GM12878 (cell line): ENCODE data around the gene AKAP13. TPM values are rescaled to one million over a fixed set of nuclear protein-coding genes. Genes with fewer than 3 reads are reported as not detected.

Experiments used
- ATAC-seq: fragments of 200-7000 bp; cut with Tn5 transposase; 3 replicates; pipeline ENCODE4 v1.9.1; 2020; ENCODE audit warnings: mild to moderate bottlenecking, moderate library complexity
- BruUV-seq: library from RNA; stranded (reverse); fragments of 400-500 nt; replicated peaks from 2 replicates; lab custom pipeline; 2021; lab: Mats Ljungman, UMichigan
- CTCF ChIA-PET: fragments of 300-600 bp; sonication (Branson Sonifier 250); formaldehyde crosslinking; extraction: SDS; loops from one replicate; lab custom pipeline; 2021; ENCODE audit warnings: inconsistent platforms; lab: Yijun Ruan, JAX
- POLR2A ChIA-PET: fragments of 350-600 bp; formaldehyde crosslinking; extraction: SDS; loops from one replicate; lab custom pipeline; 2021; ENCODE audit warnings: inconsistent platforms; lab: Charles Lee
- RAD21 ChIA-PET: fragments of 300-600 bp; sonication (Branson Sonifier 250); formaldehyde crosslinking; loops from one replicate; lab custom pipeline; 2023; ENCODE audit warnings: antibody characterized with exemption; ENCODE audit not compliant: unreplicated experiment; lab: Charles Lee
- SMC1A ChIA-PET: fragments of 300-600 bp; sonication (Branson Sonifier 250); formaldehyde crosslinking; loops from one replicate; lab custom pipeline; 2023; ENCODE audit not compliant: unreplicated experiment, uncharacterized antibody; lab: Charles Lee
- DNase-seq: peaks from one replicate; pipeline ENCODE4 v3.0.0-alpha.2; 2011; ENCODE audit warnings: low read depth, low spot score
- FAIRE-seq: peaks from 3 replicates; lab custom pipeline; 2011; peaks lifted over from hg19 to GRCh38; lab: Jason Lieb, UNC
- H2AFZ ChIP-seq: 2 replicates; pipeline ENCODE4 v1.6.0; 2011; ENCODE audit warnings: low read depth, low read length, control low read depth; ENCODE audit not compliant: control insufficient read depth
- H3K27ac ChIP-seq: 2 replicates; pipeline ENCODE4 v1.5.1; 2011; ENCODE audit warnings: control low read depth; ENCODE audit not compliant: control insufficient read depth, insufficient read depth
- H3K27me3 ChIP-seq, 2 experiments: replicated peaks in 1 of 2; 2 replicates each; pipeline versions ENCODE4 v1.6.0 to v1.6.1; 2011; ENCODE audit warnings: low read length in 1 of 2; ENCODE audit not compliant: control insufficient read depth in 2 of 2, insufficient read depth in 2 of 2
- H3K36me3 ChIP-seq, 2 experiments: 2 replicates each; pipeline ENCODE4 v1.5.1; 2011; ENCODE audit warnings: low read length in 1 of 2; ENCODE audit not compliant: control insufficient read depth in 2 of 2, insufficient read depth in 2 of 2
- H3K4me1 ChIP-seq: 2 replicates; pipeline ENCODE4 v1.6.1; 2011; ENCODE audit warnings: mild to moderate bottlenecking, low read length, moderate library complexity, mixed read lengths; ENCODE audit not compliant: control insufficient read depth, insufficient read depth
- H3K4me2 ChIP-seq: 2 replicates; pipeline ENCODE4 v1.6.0; 2011; ENCODE audit warnings: control low read depth; ENCODE audit not compliant: control insufficient read depth, insufficient read depth
- H3K4me3 ChIP-seq: fragments of 200-600 bp; sonication (generic); 2 replicates; pipeline ENCODE4 v1.5.1; 2016
- H3K79me2 ChIP-seq: 2 replicates; pipeline ENCODE4 v1.6.0; 2011; ENCODE audit warnings: low read length; ENCODE audit not compliant: control insufficient read depth, insufficient read depth
- H3K9ac ChIP-seq: 2 replicates; pipeline ENCODE4 v1.8.0; 2011; ENCODE audit warnings: low read length, control low read depth, mixed read lengths; ENCODE audit not compliant: control insufficient read depth, insufficient read depth
- H3K9me3 ChIP-seq: replicated peaks from 3 replicates; pipeline ENCODE4 v1.5.1; 2011; ENCODE audit warnings: mild to moderate bottlenecking, low read length; ENCODE audit not compliant: control insufficient read depth, insufficient read depth
- H4K20me1 ChIP-seq: 2 replicates; pipeline ENCODE4 v1.6.0; 2011; ENCODE audit not compliant: control insufficient read depth, insufficient read depth
- ASH2L ChIP-seq: fragments of 300-600, 200-600 bp; sonication (generic); IDR thresholded peaks from 2 replicates; pipeline ENCODE4 v1.6.1; 2017; ENCODE audit warnings: low read depth, mild to moderate bottlenecking, borderline replicate concordance
- ZBTB40 ChIP-seq: fragments of 450-650 bp; IDR thresholded peaks from 2 replicates; pipeline ENCODE4 v1.6.1; 2016; ENCODE audit warnings: mild to moderate bottlenecking, moderate library complexity, borderline replicate concordance
- in situ Hi-C: fragments of 300-500 bp; cut with MboI; formaldehyde crosslinking; loops from 9 replicates; pipeline ENCODE4 v1.14.3; 2018; ENCODE audit warnings: mixed read lengths
- intact Hi-C: fragments of 100-400 bp; cut with micrococcal nuclease; formaldehyde crosslinking; loops from one replicate; pipeline ENCODE4 v1.14.2; 2022; ENCODE audit not compliant: unreplicated experiment
- polyA plus RNA-seq, 11 experiments: library from polyadenylated mRNA; depleted of rRNA in 4 of 11; unstranded in 6 of 11; stranded (reverse) in 5 of 11; fragments of >200 nt; fragmentation: Nextera tagmentation in 4 of 11; fragmentation: Illumina TruSeq in 1 of 11; extraction: Ambion mirVana in 4 of 11; extraction: Trizol in 1 of 11; gene quantifications; 1 replicate in 1 of 11; 2 replicates in 10 of 11; pipeline versions ENCODE4 v1.2.1 to v1.2.3, GENCODE V29; 2011 to 2016; ENCODE audit warnings: inconsistent platforms in 2 of 11, missing spikeins in 2 of 11, low read depth in 1 of 11
- total RNA-seq, 4 experiments: library from RNA; depleted of rRNA in 3 of 4; stranded (reverse); fragments of >200 nt in 3 of 4; fragmentation: Illumina TruSeq in 1 of 4; extraction: Trizol in 1 of 4; gene quantifications; 2 replicates each; pipeline versions ENCODE4 v1.2.1 to v1.2.3, GENCODE V29; 2013 to 2021

The AKAP13 gene
- total and polyA plus RNA-seq, 10 of the 15 experiments (the other 5 are each of a cell fraction or from before 2014, with no cell fraction given) = 14.4 to 74.9 (median 55.1) TPM

GRCh38 chr15:85616549-85617110 lies 236.2 kb downstream of the AKAP13 start:
- Histone ChIP-seq H3K27ac (no peak overlapping the region; the same call in 1 of the 2 replicates), H3K79me2 (peaks cover 6% of the 10 kb centered on the region), H3K36me3 (peaks cover 0 to 7% of the 10 kb centered on the region in 2 experiments; a peak in 1 of 4 replicates), H2AFZ (no peak overlapping the region), H3K27me3 (no peaks in the 10 kb centered on the region), H3K9me3 (no peaks in the 10 kb centered on the region), H3K4me1 (peaks cover 11% of the 10 kb centered on the region), H3K9ac (no peak overlapping the region), H4K20me1 (no peaks in the 10 kb centered on the region), H3K4me3 (no peak overlapping the region), H3K4me2 (no peak overlapping the region)
- ATAC-seq (no peak), FAIRE-seq (no peak), DNase-seq (no peak)
- POLR2A ChIA-PET = no interaction called here
- intact Hi-C loops (loop anchor here (1.0 to 2.0 kb wide), 2 partner anchors 74 to 224 kb away; no protein-coding TSS in a partner anchor), in situ Hi-C loops (no loop called here)
- RAD21 ChIA-PET = interaction anchor here (0.7 to 1.7 kb wide), 8 partner anchors 9 to 316 kb away, joined by 3 to 5 read pairs (median 4); no protein-coding TSS in a partner anchor
- BruUV-seq = no TSS peak
- no peak for TF ChIP-seq ASH2L
- TF ChIP-seq ZBTB40 = no peak
- CTCF ChIA-PET = interaction anchor here (0.7 to 3.7 kb wide), 14 partner anchors 9 to 114 kb away, joined by 3 to 33 read pairs (median 4); no protein-coding TSS in a partner anchor
- SMC1A ChIA-PET = interaction anchor here (0.7 to 3.9 kb wide), 17 partner anchors 9 to 221 kb away, joined by 3 to 34 read pairs (median 5); no protein-coding TSS in a partner anchor
